ENCODE results near the gene OR6C2.
"Not testable (repeated sequence)": the region's sequence is repeated elsewhere in the genome, so short reads cannot be mapped to it uniquely, and the experiment has no call there.

OR6C2 gene

GRCh38 chr12:55446326-55446725 lies 2.5 kb downstream of the OR6C2 start:
- DNase-seq (ENCODE audit: extremely low spot score): no peak
- TF ChIP-seq L3MBTL2 (conservative IDR thresholded peaks at IDR 0.05) (no peak), SP1 (IDR thresholded peaks at IDR 0.05) (no peak), SUZ12 (IDR thresholded peaks at IDR 0.05) (no peak), ZNF384 (IDR thresholded peaks at IDR 0.05) (no peak), LEF1 (IDR thresholded peaks at IDR 0.05; ENCODE audit: borderline replicate concordance) (no peak), BHLHE40 (IDR thresholded peaks at IDR 0.05; ENCODE audit: borderline replicate concordance) (no peak), HDGF (IDR thresholded peaks at IDR 0.05; ENCODE audit: borderline replicate concordance) (no peak), FOXK2 (IDR thresholded peaks at IDR 0.05) (no peak), ELF4 (IDR thresholded peaks at IDR 0.05) (no peak), PKNOX1 (IDR thresholded peaks at IDR 0.05) (no peak), TARDBP (IDR thresholded peaks at IDR 0.05) (no peak), ARNT (IDR thresholded peaks at IDR 0.05) (no peak), FOXA1 (IDR thresholded peaks at IDR 0.05) (no peak), NFRKB (IDR thresholded peaks at IDR 0.05) (no peak), CTBP1 (IDR thresholded peaks at IDR 0.05; ENCODE audit: borderline replicate concordance) (no peak), FOXM1 (IDR thresholded peaks at IDR 0.05; ENCODE audit: borderline replicate concordance) (no peak)
- CTCF ChIA-PET: no interaction called here
- POLR2A ChIA-PET: no interaction called here

GRCh38 chr12:55448825-55449224 lies 4.9 kb downstream of the OR6C2 start:
- ChIA-PET POLR2A (no interaction called here), CTCF (no interaction called here)
- no peak for DNase-seq (ENCODE audit: extremely low spot score)
- TF ChIP-seq FOXM1 (IDR thresholded peaks at IDR 0.05; ENCODE audit: borderline replicate concordance) (no peak), FOXA1 (IDR thresholded peaks at IDR 0.05) (no peak), ZNF384 (IDR thresholded peaks at IDR 0.05) (no peak), BHLHE40 (IDR thresholded peaks at IDR 0.05; ENCODE audit: borderline replicate concordance) (no peak), SUZ12 (IDR thresholded peaks at IDR 0.05) (no peak), ARNT (IDR thresholded peaks at IDR 0.05) (no peak), LEF1 (IDR thresholded peaks at IDR 0.05; ENCODE audit: borderline replicate concordance) (no peak), NFRKB (IDR thresholded peaks at IDR 0.05) (no peak), PKNOX1 (IDR thresholded peaks at IDR 0.05) (no peak), HDGF (IDR thresholded peaks at IDR 0.05; ENCODE audit: borderline replicate concordance) (no peak), CTBP1 (IDR thresholded peaks at IDR 0.05; ENCODE audit: borderline replicate concordance) (no peak), SP1 (IDR thresholded peaks at IDR 0.05) (no peak), ELF4 (IDR thresholded peaks at IDR 0.05) (no peak), FOXK2 (IDR thresholded peaks at IDR 0.05) (no peak), L3MBTL2 (conservative IDR thresholded peaks at IDR 0.05) (no peak), TARDBP (IDR thresholded peaks at IDR 0.05) (no peak)

GRCh38 chr12:55464926-55465325 lies 21.1 kb downstream of the OR6C2 start:
- CTCF ChIA-PET; POLR2A ChIA-PET; DNase-seq (ENCODE audit: extremely low spot score): not testable (repeated sequence)

GRCh38 chr12:55467836-55468235 lies 24.0 kb downstream of the OR6C2 start:
- ChIA-PET POLR2A (no interaction called here), CTCF (no interaction called here)
- no peak for DNase-seq (ENCODE audit: extremely low spot score)
- TF ChIP-seq SUZ12 (IDR thresholded peaks at IDR 0.05): no peak

- DNase-seq (ENCODE audit: extremely low spot score): no peak
- TF ChIP-seq L3MBTL2 (conservative IDR thresholded peaks at IDR 0.05): no peak
- no peak for TF ChIP-seq BHLHE40 (IDR thresholded peaks at IDR 0.05; ENCODE audit: borderline replicate concordance)
- TF ChIP-seq HDGF (IDR thresholded peaks at IDR 0.05; ENCODE audit: borderline replicate concordance): no peak
- no peak for TF ChIP-seq SUZ12 (IDR thresholded peaks at IDR 0.05)
- POLR2A ChIA-PET: no interaction called here
- CTCF ChIA-PET: no interaction called here
Measured at GRCh38 chr12:55469291-55469690, 25.4 kb downstream of the OR6C2 start.

- TF ChIP-seq SP1 (IDR thresholded peaks at IDR 0.05): no peak
- TF ChIP-seq HDGF (IDR thresholded peaks at IDR 0.05; ENCODE audit: borderline replicate concordance): no peak
- ChIA-PET POLR2A (no interaction called here), CTCF (no interaction called here)
- DNase-seq (ENCODE audit: extremely low spot score): no peak
Measured at GRCh38 chr12:55470088-55470829, 26.4 kb downstream of the OR6C2 start, which contains the start of gene OR6C70. Gene OR6C70, minus strand, starts transcription at chr12:55470138. Its CDS starts 0 bp downstream, at chr12:55470138.

GRCh38 chr12:55472264-55472663 lies 28.4 kb downstream of the OR6C2 start:
- CTCF ChIA-PET: no interaction called here
- DNase-seq (ENCODE audit: extremely low spot score): no peak
- POLR2A ChIA-PET: no interaction called here
- TF ChIP-seq ZNF384 (IDR thresholded peaks at IDR 0.05): no peak
- TF ChIP-seq FOXM1 (IDR thresholded peaks at IDR 0.05; ENCODE audit: borderline replicate concordance): no peak
- TF ChIP-seq FOXA1 (IDR thresholded peaks at IDR 0.05): no peak
- TF ChIP-seq SP1 (IDR thresholded peaks at IDR 0.05): no peak
- no peak for TF ChIP-seq PKNOX1 (IDR thresholded peaks at IDR 0.05)
- no peak for TF ChIP-seq BHLHE40 (IDR thresholded peaks at IDR 0.05; ENCODE audit: borderline replicate concordance)
- no peak for TF ChIP-seq NFRKB (IDR thresholded peaks at IDR 0.05)
- TF ChIP-seq CTBP1 (IDR thresholded peaks at IDR 0.05; ENCODE audit: borderline replicate concordance): no peak
- TF ChIP-seq LEF1 (IDR thresholded peaks at IDR 0.05; ENCODE audit: borderline replicate concordance): no peak
- no peak for TF ChIP-seq FOXK2 (IDR thresholded peaks at IDR 0.05)
- TF ChIP-seq ARNT (IDR thresholded peaks at IDR 0.05): no peak
- no peak for TF ChIP-seq L3MBTL2 (conservative IDR thresholded peaks at IDR 0.05)
- no peak for TF ChIP-seq TARDBP (IDR thresholded peaks at IDR 0.05)
- TF ChIP-seq HDGF (IDR thresholded peaks at IDR 0.05; ENCODE audit: borderline replicate concordance): no peak
- TF ChIP-seq SUZ12 (IDR thresholded peaks at IDR 0.05): no peak
- no peak for TF ChIP-seq ELF4 (IDR thresholded peaks at IDR 0.05)

GRCh38 chr12:55479136-55479535 lies 35.3 kb downstream of the OR6C2 start:
- CTCF ChIA-PET; POLR2A ChIA-PET; DNase-seq (ENCODE audit: extremely low spot score): not testable (repeated sequence)

- POLR2A ChIA-PET; DNase-seq (ENCODE audit: extremely low spot score): not testable (repeated sequence)
- CTCF ChIA-PET: interaction anchor here (0.7 kb wide), 1 partner anchor 9 kb away, joined by 3 read pairs; no protein-coding TSS in a partner anchor
Measured at GRCh38 chr12:55484284-55484683, 40.4 kb downstream of the OR6C2 start.
